ENCODE data around the gene IRS2.

IRS2 gene

GRCh38 chr13:109779074-109779473 is 7.3 kb downstream of the IRS2 start:
- TF ChIP-seq, protein P1, sequence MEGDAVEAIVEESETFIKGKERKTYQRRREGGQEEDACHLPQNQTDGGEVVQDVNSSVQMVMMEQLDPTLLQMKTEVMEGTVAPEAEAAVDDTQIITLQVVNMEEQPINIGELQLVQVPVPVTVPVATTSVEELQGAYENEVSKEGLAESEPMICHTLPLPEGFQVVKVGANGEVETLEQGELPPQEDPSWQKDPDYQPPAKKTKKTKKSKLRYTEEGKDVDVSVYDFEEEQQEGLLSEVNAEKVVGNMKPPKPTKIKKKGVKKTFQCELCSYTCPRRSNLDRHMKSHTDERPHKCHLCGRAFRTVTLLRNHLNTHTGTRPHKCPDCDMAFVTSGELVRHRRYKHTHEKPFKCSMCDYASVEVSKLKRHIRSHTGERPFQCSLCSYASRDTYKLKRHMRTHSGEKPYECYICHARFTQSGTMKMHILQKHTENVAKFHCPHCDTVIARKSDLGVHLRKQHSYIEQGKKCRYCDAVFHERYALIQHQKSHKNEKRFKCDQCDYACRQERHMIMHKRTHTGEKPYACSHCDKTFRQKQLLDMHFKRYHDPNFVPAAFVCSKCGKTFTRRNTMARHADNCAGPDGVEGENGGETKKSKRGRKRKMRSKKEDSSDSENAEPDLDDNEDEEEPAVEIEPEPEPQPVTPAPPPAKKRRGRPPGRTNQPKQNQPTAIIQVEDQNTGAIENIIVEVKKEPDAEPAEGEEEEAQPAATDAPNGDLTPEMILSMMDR (conservative IDR thresholded peaks at IDR 0.05; ENCODE audit: low read length): no peak
- H3K4me3 ChIP-seq (ENCODE audit: low read length): peak overlapping the region; percentile 85
- DNase-seq (ENCODE audit: low read depth): no peak

- peak overlapping the region; percentile 21 for H3K4me3 ChIP-seq (ENCODE audit: low read length)
- DNase-seq (ENCODE audit: low read depth): no peak
- TF ChIP-seq, protein P1 (conservative IDR thresholded peaks at IDR 0.05; ENCODE audit: low read length): no peak
Measured at GRCh38 chr13:109778102-109778542, 8.3 kb downstream of the IRS2 start.

GRCh38 chr13:109776575-109776974 is 9.8 kb downstream of the IRS2 start:
- no peak for DNase-seq (ENCODE audit: low read depth)
- H3K4me3 ChIP-seq (ENCODE audit: low read length): no peak overlapping the region
- TF ChIP-seq, protein P1 (conservative IDR thresholded peaks at IDR 0.05; ENCODE audit: low read length): no peak

DNA sequence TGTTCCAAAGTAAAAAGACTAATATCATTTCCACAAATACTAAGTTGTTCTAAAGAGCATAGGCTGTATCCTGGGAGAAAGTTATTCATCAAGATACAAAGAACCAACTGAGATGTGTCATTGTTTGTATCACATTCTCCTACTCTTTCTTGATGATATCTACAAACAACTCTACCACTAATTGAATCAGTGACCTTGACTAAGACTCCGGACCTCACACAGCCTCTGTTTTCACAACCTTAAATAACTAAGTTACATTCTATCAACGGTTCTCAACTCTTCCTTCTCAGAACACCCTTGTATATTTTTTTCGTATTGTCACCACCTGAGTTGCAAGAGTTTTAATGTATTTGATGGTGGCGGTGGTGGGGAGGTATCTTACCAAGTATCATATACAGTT is 12.6 kb downstream of the IRS2 start:
- no peak overlapping the region for H3K4me3 ChIP-seq (ENCODE audit: low read length)
- no peak for DNase-seq (ENCODE audit: low read depth)
- TF ChIP-seq, protein P1 (conservative IDR thresholded peaks at IDR 0.05; ENCODE audit: low read length): no peak

GRCh38 chr13:109773276-109773675 is 13.1 kb downstream of the IRS2 start:
- TF ChIP-seq, protein P1 (conservative IDR thresholded peaks at IDR 0.05; ENCODE audit: low read length): no peak
- H3K4me3 ChIP-seq (ENCODE audit: low read length): no peak overlapping the region
- DNase-seq (ENCODE audit: low read depth): no peak

DNA sequence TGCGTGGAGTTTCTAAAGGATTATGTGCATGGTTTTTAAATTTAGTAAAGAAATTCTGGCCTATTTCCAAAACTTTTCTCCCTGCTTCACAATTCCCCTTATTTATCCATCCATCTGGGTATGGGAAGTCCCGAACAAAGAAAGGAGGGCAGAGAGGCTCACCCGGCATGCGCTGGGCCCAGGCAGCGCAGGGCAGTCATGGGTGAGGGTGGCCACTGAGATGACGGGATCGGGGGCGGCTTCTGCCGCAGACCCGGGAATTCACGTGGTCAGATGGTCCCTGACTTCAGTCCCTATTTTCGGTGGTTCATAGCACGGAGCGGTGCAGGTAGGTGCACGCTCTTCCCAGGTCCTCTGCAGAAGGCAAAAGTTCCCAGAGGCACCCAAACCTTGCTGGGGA is 14.5 kb downstream of the IRS2 start:
- H3K4me3 ChIP-seq (ENCODE audit: low read length): no peak overlapping the region
- TF ChIP-seq, protein P1 (conservative IDR thresholded peaks at IDR 0.05; ENCODE audit: low read length): no peak
- DNase-seq (ENCODE audit: low read depth): no peak

DNA sequence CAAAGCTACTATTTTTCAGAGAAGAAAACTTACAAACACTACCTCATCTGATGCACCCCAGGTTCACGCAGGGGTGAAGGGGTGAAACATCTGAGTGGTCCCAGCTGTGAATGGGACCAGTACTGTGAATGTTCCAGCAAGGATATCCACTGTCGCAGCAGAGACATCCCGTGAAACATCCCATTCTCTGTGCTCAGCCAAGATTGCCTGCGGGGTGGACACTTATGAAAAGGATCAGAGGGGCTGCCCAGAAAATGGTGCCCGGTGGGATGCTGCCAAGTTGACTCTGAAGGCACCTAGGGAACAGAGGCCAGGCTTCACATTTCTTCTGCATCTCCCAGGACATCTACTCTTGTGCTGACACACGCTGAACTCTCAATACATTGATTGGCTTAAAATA is 15.9 kb downstream of the IRS2 start:
- H3K4me3 ChIP-seq (ENCODE audit: low read length): no peak overlapping the region
- DNase-seq (ENCODE audit: low read depth): no peak
- TF ChIP-seq, protein P1 (conservative IDR thresholded peaks at IDR 0.05; ENCODE audit: low read length): no peak
